HEK293 (cell line): ENCODE data around the gene TBC1D9B.
A peak's percentile ranks its signal among the peaks of the same experiment; 100 is the strongest.

Experiments used
- CTCF ChIA-PET: fragments of 350-600 bp; formaldehyde crosslinking; extraction: SDS; loops from one replicate; lab custom pipeline; 2021; ENCODE audit warnings: antibody characterized with exemption; lab: Yijun Ruan, JAX
- POLR2A ChIA-PET: fragments of 300-600 bp; formaldehyde crosslinking; extraction: SDS; loops from one replicate; lab custom pipeline; 2020; ENCODE audit warnings: antibody characterized with exemption, inconsistent platforms; lab: Yijun Ruan, JAX
- H3K27ac ChIP-seq: fragments of 200-500 bp; sonication (Bioruptor generic); 2 replicates; pipeline ENCODE4 v1.5.1; 2014; ENCODE audit warnings: low read depth, low read length, control low read depth, inconsistent platforms; ENCODE audit errors: extremely low read depth
- H3K36me3 ChIP-seq, 2 experiments: fragments of 200-500 bp in 1 of 2; sonication (Bioruptor generic) in 1 of 2; 1 replicate in 1 of 2; 2 replicates in 1 of 2; pipeline ENCODE4 v1.5.1; 2014 to 2017; ENCODE audit warnings: inconsistent platforms in 2 of 2, low read length in 2 of 2; ENCODE audit not compliant: control insufficient read depth in 2 of 2, insufficient read depth in 1 of 2
- H3K4me1 ChIP-seq: fragments of 200-500 bp; sonication (Bioruptor generic); 2 replicates; pipeline ENCODE4 v1.5.1; 2014; ENCODE audit warnings: mild to moderate bottlenecking, low read length, inconsistent platforms; ENCODE audit not compliant: control insufficient read depth, insufficient read depth
- H3K4me3 ChIP-seq: 2 replicates; pipeline ENCODE4 v1.5.1; 2011; ENCODE audit warnings: low read depth, mild to moderate bottlenecking, control low read depth, low read length, moderate library complexity
- H3K9me3 ChIP-seq: fragments of 200-500 bp; sonication (Bioruptor generic); 2 replicates; pipeline ENCODE4 v1.5.1; 2014; ENCODE audit warnings: low read depth, low read length, inconsistent platforms; ENCODE audit not compliant: control insufficient read depth, insufficient read depth
- GLIS2 ChIP-seq: fragments of 450-650 bp; formaldehyde crosslinking; IDR thresholded peaks from 2 replicates; pipeline ENCODE4 v1.5.1; 2016; ENCODE audit warnings: missing biosample characterization, missing genetic modification characterization
- IKZF3 ChIP-seq: fragments of 450-650 bp; IDR thresholded peaks from 2 replicates; pipeline ENCODE4 v1.5.0; 2018; ENCODE audit warnings: missing biosample characterization, mild to moderate bottlenecking, missing genetic modification characterization, moderate library complexity
- REPIN1 ChIP-seq: fragments of 450-650 bp; formaldehyde crosslinking; IDR thresholded peaks from 2 replicates; pipeline ENCODE4 v1.5.1; 2017; ENCODE audit warnings: missing biosample characterization, missing genetic modification characterization, low read depth
- REST ChIP-seq: fragments of 450-650 bp; formaldehyde crosslinking; IDR thresholded peaks from 2 replicates; pipeline ENCODE4 v1.5.1; 2016; ENCODE audit warnings: missing biosample characterization, missing genetic modification characterization
- SCRT2 ChIP-seq: fragments of 450-650 bp; formaldehyde crosslinking; IDR thresholded peaks from 2 replicates; pipeline ENCODE4 v1.5.1; 2016; ENCODE audit warnings: missing biosample characterization, missing genetic modification characterization
- SP3 ChIP-seq: fragments of 450-650 bp; formaldehyde crosslinking; IDR thresholded peaks from 2 replicates; pipeline ENCODE4 v1.5.1; 2016; ENCODE audit warnings: missing biosample characterization, missing genetic modification characterization
- TRIM28 ChIP-seq: IDR thresholded peaks from 2 replicates; pipeline ENCODE4 v1.6.1; 2011; ENCODE audit warnings: low read length, control low read depth, borderline replicate concordance
- YY2 ChIP-seq: fragments of 450-650 bp; formaldehyde crosslinking; IDR thresholded peaks from 2 replicates; pipeline ENCODE4 v1.5.1; 2016; ENCODE audit warnings: missing biosample characterization, missing genetic modification characterization
- ZNF2 ChIP-seq: fragments of 450-650 bp; formaldehyde crosslinking; IDR thresholded peaks from 2 replicates; pipeline ENCODE4 v1.5.1; 2016; ENCODE audit warnings: missing biosample characterization, missing genetic modification characterization
- ZNF350 ChIP-seq: fragments of 450-650 bp; formaldehyde crosslinking; IDR thresholded peaks from 2 replicates; pipeline ENCODE4 v1.5.0; 2017; ENCODE audit warnings: missing biosample characterization, mild to moderate bottlenecking, missing genetic modification characterization
- ZNF404 ChIP-seq: fragments of 450-650 bp; formaldehyde crosslinking; IDR thresholded peaks from 2 replicates; pipeline ENCODE4 v1.5.1; 2017; ENCODE audit warnings: missing biosample characterization, missing genetic modification characterization
- ZNF426 ChIP-seq: fragments of 450-650 bp; formaldehyde crosslinking; IDR thresholded peaks from 2 replicates; pipeline ENCODE4 v1.5.1; 2017; ENCODE audit warnings: missing biosample characterization, missing genetic modification characterization, mild to moderate bottlenecking, inconsistent platforms, moderate library complexity
- ZNF501 ChIP-seq: fragments of 450-650 bp; formaldehyde crosslinking; IDR thresholded peaks from 2 replicates; pipeline ENCODE4 v1.5.1; 2016; ENCODE audit warnings: missing biosample characterization, missing genetic modification characterization
- ZNF571 ChIP-seq: fragments of 450-650 bp; formaldehyde crosslinking; IDR thresholded peaks from 2 replicates; pipeline ENCODE4 v1.5.0; 2017; ENCODE audit warnings: missing biosample characterization, missing genetic modification characterization
- ZNF658 ChIP-seq: fragments of 450-650 bp; formaldehyde crosslinking; IDR thresholded peaks from 2 replicates; pipeline ENCODE4; 2016; ENCODE audit warnings: missing biosample characterization, missing genetic modification characterization
- ZNF664 ChIP-seq: fragments of 450-650 bp; formaldehyde crosslinking; IDR thresholded peaks from 2 replicates; pipeline ENCODE4 v1.5.1; 2016; ENCODE audit warnings: missing biosample characterization, missing genetic modification characterization
- ZNF692 ChIP-seq: fragments of 450-650 bp; formaldehyde crosslinking; IDR thresholded peaks from 2 replicates; pipeline ENCODE4 v1.5.1; 2016; ENCODE audit warnings: missing biosample characterization, missing genetic modification characterization
- ZNF704 ChIP-seq: fragments of 450-650 bp; formaldehyde crosslinking; IDR thresholded peaks from 2 replicates; pipeline ENCODE4 v1.5.1; 2016; ENCODE audit warnings: missing biosample characterization, missing genetic modification characterization
- ZNF76 ChIP-seq: fragments of 450-650 bp; formaldehyde crosslinking; IDR thresholded peaks from 2 replicates; pipeline ENCODE4; 2016; ENCODE audit warnings: low read depth, missing biosample characterization, missing genetic modification characterization, borderline replicate concordance
- ZNF837 ChIP-seq: fragments of 450-650 bp; formaldehyde crosslinking; IDR thresholded peaks from 2 replicates; pipeline ENCODE4 v1.5.1; 2016; ENCODE audit warnings: missing biosample characterization, missing genetic modification characterization
- TF ChIP-seq, protein P1 (sequence below): fragments of 450-650 bp; formaldehyde crosslinking; IDR thresholded peaks from 2 replicates; pipeline ENCODE4 v1.5.1; 2017; ENCODE audit warnings: missing biosample characterization, missing genetic modification characterization
- TF ChIP-seq, protein P2 (sequence below): fragments of 450-650 bp; formaldehyde crosslinking; IDR thresholded peaks from 2 replicates; pipeline ENCODE4 v1.5.1; 2016; ENCODE audit warnings: missing biosample characterization, missing genetic modification characterization
- TF ChIP-seq, protein P3 (sequence below): fragments of 450-650 bp; formaldehyde crosslinking; IDR thresholded peaks from 2 replicates; pipeline ENCODE4 v1.5.1; 2016; ENCODE audit warnings: missing biosample characterization, missing genetic modification characterization

Gene TBC1D9B

DNA sequence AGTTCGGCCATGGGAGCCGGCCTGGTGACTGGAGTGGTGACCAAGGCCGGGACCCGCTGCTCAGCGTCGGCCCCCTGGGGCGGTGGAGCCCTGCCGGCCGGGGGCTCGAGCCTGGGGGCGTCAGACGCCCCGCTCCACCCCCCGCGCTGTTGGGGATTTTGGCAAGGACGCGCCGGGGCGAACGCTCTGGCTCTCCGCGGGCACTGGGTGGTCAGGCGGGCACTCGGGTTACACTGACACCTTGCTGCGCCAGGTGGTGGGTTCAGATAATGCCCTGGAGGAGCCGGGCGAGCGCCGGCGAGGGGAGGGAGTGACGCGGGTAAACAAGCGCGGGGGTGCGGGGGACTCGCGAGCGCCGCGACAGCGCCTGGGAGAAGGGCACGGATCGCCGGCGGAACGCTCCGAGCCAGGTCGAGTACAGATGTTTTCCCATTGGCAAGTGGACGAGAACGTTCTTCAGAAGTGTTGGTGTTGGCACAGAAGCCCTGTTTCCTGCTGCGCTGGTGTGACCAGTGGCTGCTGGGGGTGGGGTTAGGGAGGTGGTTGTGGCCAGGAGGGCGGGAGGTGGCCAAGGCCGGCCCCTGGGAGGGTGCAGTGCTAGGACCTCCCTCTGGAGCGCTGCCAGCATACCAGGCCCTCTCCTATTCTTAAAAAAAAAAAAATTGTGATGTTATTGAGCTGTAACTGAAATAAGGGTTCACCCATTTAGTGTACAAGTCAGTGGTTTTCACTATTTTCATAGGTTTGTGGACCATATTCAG is 86.2 kb downstream of the TBC1D9B start (continued):
- TF ChIP-seq, protein P1, sequence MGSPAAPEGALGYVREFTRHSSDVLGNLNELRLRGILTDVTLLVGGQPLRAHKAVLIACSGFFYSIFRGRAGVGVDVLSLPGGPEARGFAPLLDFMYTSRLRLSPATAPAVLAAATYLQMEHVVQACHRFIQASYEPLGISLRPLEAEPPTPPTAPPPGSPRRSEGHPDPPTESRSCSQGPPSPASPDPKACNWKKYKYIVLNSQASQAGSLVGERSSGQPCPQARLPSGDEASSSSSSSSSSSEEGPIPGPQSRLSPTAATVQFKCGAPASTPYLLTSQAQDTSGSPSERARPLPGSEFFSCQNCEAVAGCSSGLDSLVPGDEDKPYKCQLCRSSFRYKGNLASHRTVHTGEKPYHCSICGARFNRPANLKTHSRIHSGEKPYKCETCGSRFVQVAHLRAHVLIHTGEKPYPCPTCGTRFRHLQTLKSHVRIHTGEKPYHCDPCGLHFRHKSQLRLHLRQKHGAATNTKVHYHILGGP (tag by site-specific recombination): no peak
- TF ChIP-seq ZNF426 (tag by site-specific recombination) (no peak), REST (no peak), ZNF664 (tag by site-specific recombination) (no peak), ZNF704 (tag by site-specific recombination) (no peak), SCRT2 (no peak), IKZF3 (tag by site-specific recombination) (peak; percentile 47), SP3 (tag by site-specific recombination) (peak; percentile 90), TRIM28 (no peak), ZNF658 (tag by site-specific recombination) (no peak), ZNF2 (peak; percentile 38; the same call in 1 of the 2 replicates), ZNF571 (tag by site-specific recombination) (no peak), ZNF837 (tag by site-specific recombination) (no peak)
- TF ChIP-seq, protein P2, sequence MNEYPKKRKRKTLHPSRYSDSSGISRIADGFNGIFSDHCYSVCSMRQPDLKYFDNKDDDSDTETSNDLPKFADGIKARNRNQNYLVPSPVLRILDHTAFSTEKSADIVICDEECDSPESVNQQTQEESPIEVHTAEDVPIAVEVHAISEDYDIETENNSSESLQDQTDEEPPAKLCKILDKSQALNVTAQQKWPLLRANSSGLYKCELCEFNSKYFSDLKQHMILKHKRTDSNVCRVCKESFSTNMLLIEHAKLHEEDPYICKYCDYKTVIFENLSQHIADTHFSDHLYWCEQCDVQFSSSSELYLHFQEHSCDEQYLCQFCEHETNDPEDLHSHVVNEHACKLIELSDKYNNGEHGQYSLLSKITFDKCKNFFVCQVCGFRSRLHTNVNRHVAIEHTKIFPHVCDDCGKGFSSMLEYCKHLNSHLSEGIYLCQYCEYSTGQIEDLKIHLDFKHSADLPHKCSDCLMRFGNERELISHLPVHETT (tag by site-specific recombination): no peak

GRCh38 chr5:179820483-179821297 is 87.0 kb downstream of the TBC1D9B start, which contains the start of gene SQSTM1:
Gene SQSTM1, plus strand, starts transcription at chr5:179820905. Its CDS starts 32 bp downstream, at chr5:179820937.
- CTCF ChIA-PET: no interaction called here
- no peaks in the 10 kb centered on the region for H3K9me3 ChIP-seq
- peak within 1 kb of the TSS; percentile 92 for H3K27ac ChIP-seq
- POLR2A ChIA-PET: interaction anchor here (0.6 to 1.7 kb wide), 14 partner anchors 10 to 194 kb away, joined by 3 to 28 read pairs (median 4); partner anchors contain the start of genes LTC4S, MAML1, MGAT4B and MRNIP
- H3K4me1 ChIP-seq: peaks cover 19% of the 10 kb centered on the region
- peak within 1 kb of the TSS; percentile 83 for H3K4me3 ChIP-seq
- H3K36me3 ChIP-seq: peaks cover 5 to 41% of the 10 kb centered on the region in 2 experiments; a peak in 2 of 3 replicates
- TF ChIP-seq ZNF350 (tag by site-specific recombination) (no peak), ZNF404 (tag by site-specific recombination) (no peak), GLIS2 (peak; percentile 95), REPIN1 (tag by site-specific recombination) (0 out of 2 replicates have a peak, but pooled peaks have one; percentile 16), ZNF501 (tag by site-specific recombination) (0 out of 2 replicates have a peak, but pooled peaks have one; percentile 44), ZNF76 (tag by site-specific recombination) (peak; percentile 72), ZNF692 (tag by site-specific recombination) (peak; percentile 69; the same call in 1 of the 2 replicates), YY2 (tag by site-specific recombination) (peak; percentile 59)
- TF ChIP-seq, protein P2 (tag by site-specific recombination): peak; percentile 77; the same call in 1 of the 2 replicates
- TF ChIP-seq, protein P3, sequence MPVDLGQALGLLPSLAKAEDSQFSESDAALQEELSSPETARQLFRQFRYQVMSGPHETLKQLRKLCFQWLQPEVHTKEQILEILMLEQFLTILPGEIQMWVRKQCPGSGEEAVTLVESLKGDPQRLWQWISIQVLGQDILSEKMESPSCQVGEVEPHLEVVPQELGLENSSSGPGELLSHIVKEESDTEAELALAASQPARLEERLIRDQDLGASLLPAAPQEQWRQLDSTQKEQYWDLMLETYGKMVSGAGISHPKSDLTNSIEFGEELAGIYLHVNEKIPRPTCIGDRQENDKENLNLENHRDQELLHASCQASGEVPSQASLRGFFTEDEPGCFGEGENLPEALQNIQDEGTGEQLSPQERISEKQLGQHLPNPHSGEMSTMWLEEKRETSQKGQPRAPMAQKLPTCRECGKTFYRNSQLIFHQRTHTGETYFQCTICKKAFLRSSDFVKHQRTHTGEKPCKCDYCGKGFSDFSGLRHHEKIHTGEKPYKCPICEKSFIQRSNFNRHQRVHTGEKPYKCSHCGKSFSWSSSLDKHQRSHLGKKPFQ (tag by site-specific recombination): no peak
